WI38 (cell line): Measurements from ENCODE around the gene DEGS2.

Experiments
- H3K4me3 ChIP-seq: 2 replicates; pipeline ENCODE4 v1.5.1; 2011; ENCODE audit warnings: low read depth, mild to moderate bottlenecking, control low read depth, low read length
- CTCF ChIP-seq: IDR thresholded peaks from 2 replicates; pipeline ENCODE4 v1.5.1; 2012; ENCODE audit warnings: low read depth, mild to moderate bottlenecking, control low read depth, low read length

Gene DEGS2

GRCh38 chr14:100119251-100119650 is 40.2 kb downstream of the DEGS2 start:
- no peak for TF ChIP-seq CTCF
- no peak overlapping the region for H3K4me3 ChIP-seq

GRCh38 chr14:100118396-100119011 is 40.9 kb downstream of the DEGS2 start:
- no peak overlapping the region for H3K4me3 ChIP-seq
- no peak for TF ChIP-seq CTCF

- no peak for TF ChIP-seq CTCF
- no peak overlapping the region for H3K4me3 ChIP-seq
These were observed 41.6 kb downstream of the DEGS2 start for GRCh38 chr14:100117633-100118395.

- H3K4me3 ChIP-seq: no peak overlapping the region
- TF ChIP-seq CTCF: no peak
These were observed 42.4 kb downstream of the DEGS2 start for GRCh38 chr14:100117026-100117425.

GRCh38 chr14:100116134-100116533 is 43.3 kb downstream of the DEGS2 start:
- H3K4me3 ChIP-seq: no peak overlapping the region
- TF ChIP-seq CTCF: no peak

- TF ChIP-seq CTCF: no peak
- H3K4me3 ChIP-seq: no peak overlapping the region
These were observed 43.7 kb downstream of the DEGS2 start for GRCh38 chr14:100115726-100116125.

GRCh38 chr14:100115236-100115635 is 44.2 kb downstream of the DEGS2 start:
- no peak overlapping the region for H3K4me3 ChIP-seq
- no peak for TF ChIP-seq CTCF
